IMR-90 (cell line): ENCODE measurements around the gene CCDC146. TPM values are rescaled to one million over a fixed set of nuclear protein-coding genes. Genes with fewer than 3 reads are reported as not detected.
"Not testable (repeated sequence)": the region's sequence is repeated elsewhere in the genome, so short reads cannot be mapped to it uniquely, and the experiment has no call there.

ENCODE experiments used
- ATAC-seq: fragments of 200-7000 bp; cut with Tn5 transposase; 2 replicates; pipeline ENCODE4 v1.9.1; 2020; ENCODE audit warnings: low read depth, mild to moderate bottlenecking, moderate library complexity
- BruUV-seq: library from RNA; stranded (reverse); fragments of 400-500 nt; replicated peaks from 2 replicates; lab custom pipeline; 2021; lab: Mats Ljungman, UMichigan
- CTCF ChIA-PET: fragments of 300-600 bp; formaldehyde crosslinking; extraction: SDS; loops from one replicate; lab custom pipeline; 2021; ENCODE audit warnings: antibody characterized with exemption; lab: Yijun Ruan, JAX
- POLR2A ChIA-PET: fragments of 300-600 bp; sonication (Branson Sonifier 250); formaldehyde crosslinking; loops from one replicate; lab custom pipeline; 2022; ENCODE audit warnings: antibody characterized with exemption; ENCODE audit not compliant: unreplicated experiment; lab: Charles Lee
- DNase-seq: peaks from one replicate; pipeline ENCODE4 v3.0.0; 2013
- H2AFZ ChIP-seq: replicated peaks from 2 replicates; pipeline ENCODE3; 2013; ENCODE audit warnings: low read length, mild to moderate bottlenecking; ENCODE audit not compliant: poor library complexity
- H2AK5ac ChIP-seq: 2 replicates; pipeline ENCODE4 v1.6.1; 2013; ENCODE audit warnings: low read depth, low read length, inconsistent platforms
- H2AK9ac ChIP-seq: replicated peaks from 2 replicates; pipeline ENCODE3; 2013; ENCODE audit warnings: mild to moderate bottlenecking, low read depth, low read length, moderate library complexity; ENCODE audit not compliant: poor library complexity
- H2BK120ac ChIP-seq: 2 replicates; pipeline ENCODE4 v1.6.1; 2013; ENCODE audit warnings: low read depth, low read length, inconsistent platforms
- H2BK15ac ChIP-seq: 3 replicates; pipeline ENCODE4 v1.6.1; 2013; ENCODE audit warnings: low read depth, low read length, inconsistent platforms
- H2BK20ac ChIP-seq: 2 replicates; pipeline ENCODE4 v1.6.1; 2013; ENCODE audit warnings: low read depth, mild to moderate bottlenecking, inconsistent platforms, low read length, moderate library complexity
- H2BK5ac ChIP-seq: 2 replicates; pipeline ENCODE4 v1.6.1; 2013; ENCODE audit warnings: mild to moderate bottlenecking, low read depth, low read length, inconsistent platforms; ENCODE audit not compliant: poor library complexity, severe bottlenecking
- H3K14ac ChIP-seq: replicated peaks from 2 replicates; pipeline ENCODE4 v1.6.1; 2013; ENCODE audit warnings: low read depth, low read length, inconsistent platforms
- H3K18ac ChIP-seq: 2 replicates; pipeline ENCODE4 v1.6.1; 2013; ENCODE audit warnings: low read depth, low read length, control low read depth
- H3K23ac ChIP-seq: 2 replicates; pipeline ENCODE4 v1.6.1; 2013; ENCODE audit warnings: low read depth, low read length, inconsistent platforms
- H3K27ac ChIP-seq: 2 replicates; pipeline ENCODE4 v1.5.1; 2013; ENCODE audit warnings: mild to moderate bottlenecking, control low read depth, low read length; ENCODE audit not compliant: insufficient read depth
- H3K27me3 ChIP-seq: 2 replicates; pipeline ENCODE4 v1.6.1; 2013; ENCODE audit warnings: low read length; ENCODE audit not compliant: control insufficient read depth, insufficient read depth
- H3K36me3 ChIP-seq: 2 replicates; pipeline ENCODE4 v1.6.1; 2013; ENCODE audit warnings: low read length, mixed read lengths; ENCODE audit not compliant: control insufficient read depth, insufficient read depth
- H3K4ac ChIP-seq: 2 replicates; pipeline ENCODE4 v1.6.1; 2013; ENCODE audit warnings: low read depth, low read length, inconsistent platforms
- H3K4me1 ChIP-seq: 2 replicates; pipeline ENCODE4 v1.6.1; 2013; ENCODE audit warnings: low read length, mixed read lengths; ENCODE audit not compliant: control insufficient read depth, insufficient read depth
- H3K4me2 ChIP-seq: 2 replicates; pipeline ENCODE4 v1.6.1; 2013; ENCODE audit warnings: low read depth, mild to moderate bottlenecking, control low read depth, low read length, moderate library complexity
- H3K4me3 ChIP-seq: 2 replicates; pipeline ENCODE4 v1.5.1; 2013; ENCODE audit warnings: low read depth, mild to moderate bottlenecking, control low read depth, low read length, moderate library complexity; ENCODE audit not compliant: insufficient read depth
- H3K56ac ChIP-seq: 2 replicates; pipeline ENCODE4 v1.6.1; 2013; ENCODE audit warnings: low read length, inconsistent platforms; ENCODE audit not compliant: insufficient read depth; ENCODE audit errors: extremely low read depth
- H3K79me1 ChIP-seq, 2 experiments: 2 replicates each; pipeline ENCODE4 v1.6.1; 2013; ENCODE audit warnings: low read length in 2 of 2, inconsistent platforms in 1 of 2, low read depth in 1 of 2
- H3K9ac ChIP-seq: 2 replicates; pipeline ENCODE4 v1.6.1; 2013; ENCODE audit warnings: low read depth, low read length, control low read depth
- H3K9me1 ChIP-seq: 2 replicates; pipeline ENCODE4 v1.6.1; 2013; ENCODE audit warnings: low read length, inconsistent platforms; ENCODE audit not compliant: insufficient read depth
- H3K9me3 ChIP-seq: 2 replicates; pipeline ENCODE4 v1.6.1; 2013; ENCODE audit warnings: low read length; ENCODE audit not compliant: control insufficient read depth, insufficient read depth
- H4K20me1 ChIP-seq: 2 replicates; pipeline ENCODE4 v1.6.1; 2013; ENCODE audit warnings: low read length, inconsistent platforms; ENCODE audit not compliant: insufficient read depth
- H4K5ac ChIP-seq: 2 replicates; pipeline ENCODE4 v1.6.1; 2013; ENCODE audit warnings: mild to moderate bottlenecking, low read depth, low read length, control low read depth
- H4K8ac ChIP-seq, 2 experiments: 2 replicates each; pipeline ENCODE4 v1.6.1; 2013; ENCODE audit warnings: low read depth in 2 of 2, low read length in 2 of 2, control low read depth in 1 of 2, inconsistent platforms in 1 of 2
- H4K91ac ChIP-seq: 2 replicates; pipeline ENCODE4 v1.6.1; 2013; ENCODE audit warnings: low read depth, low read length, inconsistent platforms; ENCODE audit not compliant: insufficient read depth
- RAD21 ChIP-seq: IDR thresholded peaks from 2 replicates; pipeline ENCODE4 v1.6.1; 2012; ENCODE audit warnings: low read length, improper control_type of control experiment
- SMC3 ChIP-seq: fragments of 150-350 bp; IDR thresholded peaks from 2 replicates; pipeline ENCODE4 v1.6.1; 2016; ENCODE audit warnings: low read depth, mild to moderate bottlenecking, antibody characterized with exemption, low read length, moderate library complexity
- WGBS, 2 experiments: methylation state at CpG; one replicate each; pipeline versions ENCODE4 v1.1.5 to v1.1.7; 2013; ENCODE audit warnings: missing lambda C conversion rate in 2 of 2; ENCODE audit not compliant: insufficient read length in 1 of 2; ENCODE audit errors: extremely low coverage in 2 of 2; 5-methylcytosine and 5-hydroxymethylcytosine counted together
- dilution Hi-C: fragments of 300-500 bp; cut with HindIII; formaldehyde crosslinking; loops from one replicate; pipeline ENCODE4 v1.14.3; 2018; ENCODE audit warnings: low sequenced_read_pairs; ENCODE audit not compliant: unreplicated experiment
- in situ Hi-C: fragments of 300-500 bp; cut with MboI; formaldehyde crosslinking; loops from 3 replicates; pipeline ENCODE4 v1.14.3; 2019; ENCODE audit warnings: low sequenced_read_pairs, inconsistent platforms, mixed read lengths
- intact Hi-C: fragments of 100-400 bp; cut with micrococcal nuclease; formaldehyde crosslinking; loops from 2 replicates; pipeline ENCODE4 v1.10.0; 2022
- polyA plus RNA-seq, 3 experiments: library from polyadenylated mRNA; depleted of rRNA; stranded (reverse); fragments of >200 nt; gene quantifications; 2 replicates each; pipeline ENCODE4 v1.2.3, GENCODE V29; 2012; ENCODE audit warnings: low replicate concordance in 1 of 3
- total RNA-seq: library from RNA; depleted of rRNA; stranded (reverse); fragments of >200 nt; gene quantifications from 2 replicates; pipeline ENCODE4 v1.2.3, GENCODE V29; 2012
- TF ChIP-seq, protein P1 (sequence below): conservative IDR thresholded peaks from 2 replicates; pipeline ENCODE4 v1.5.1; 2012; ENCODE audit warnings: mild to moderate bottlenecking, low read depth, low read length, improper control_type of control experiment

CCDC146 gene
- total and polyA plus RNA-seq, 2 of the 4 experiments (the other 2 are of a cell fraction) = 0.54 to 1.7 TPM

- H2AK9ac ChIP-seq, H3K27me3 ChIP-seq, H4K20me1 ChIP-seq, H2BK5ac ChIP-seq, H3K27ac ChIP-seq, H3K79me1 ChIP-seq, ATAC-seq, H3K14ac ChIP-seq, H4K91ac ChIP-seq, H3K9me3 ChIP-seq, in situ Hi-C loops, H3K4me3 ChIP-seq, H3K23ac ChIP-seq, H3K9ac ChIP-seq, H2AFZ ChIP-seq, H2AK5ac ChIP-seq, H3K36me3 ChIP-seq, H3K56ac ChIP-seq, H2BK15ac ChIP-seq, dilution Hi-C loops, H4K8ac ChIP-seq, H3K4me1 ChIP-seq, H3K4me2 ChIP-seq, H2BK120ac ChIP-seq, H2BK20ac ChIP-seq, intact Hi-C loops, H4K5ac ChIP-seq, POLR2A ChIA-PET, H3K4ac ChIP-seq, H3K9me1 ChIP-seq, H3K18ac ChIP-seq, BruUV-seq: not testable (repeated sequence)
- no CpG with 5 or more reads among the region's 2 CpGs for WGBS, 2 experiments
- DNase-seq = peak; percentile 27
- TF ChIP-seq RAD21 = peak; percentile 49
- TF ChIP-seq SMC3 = peak; percentile 38; the same call in 1 of the 2 replicates
- TF ChIP-seq, protein P1, sequence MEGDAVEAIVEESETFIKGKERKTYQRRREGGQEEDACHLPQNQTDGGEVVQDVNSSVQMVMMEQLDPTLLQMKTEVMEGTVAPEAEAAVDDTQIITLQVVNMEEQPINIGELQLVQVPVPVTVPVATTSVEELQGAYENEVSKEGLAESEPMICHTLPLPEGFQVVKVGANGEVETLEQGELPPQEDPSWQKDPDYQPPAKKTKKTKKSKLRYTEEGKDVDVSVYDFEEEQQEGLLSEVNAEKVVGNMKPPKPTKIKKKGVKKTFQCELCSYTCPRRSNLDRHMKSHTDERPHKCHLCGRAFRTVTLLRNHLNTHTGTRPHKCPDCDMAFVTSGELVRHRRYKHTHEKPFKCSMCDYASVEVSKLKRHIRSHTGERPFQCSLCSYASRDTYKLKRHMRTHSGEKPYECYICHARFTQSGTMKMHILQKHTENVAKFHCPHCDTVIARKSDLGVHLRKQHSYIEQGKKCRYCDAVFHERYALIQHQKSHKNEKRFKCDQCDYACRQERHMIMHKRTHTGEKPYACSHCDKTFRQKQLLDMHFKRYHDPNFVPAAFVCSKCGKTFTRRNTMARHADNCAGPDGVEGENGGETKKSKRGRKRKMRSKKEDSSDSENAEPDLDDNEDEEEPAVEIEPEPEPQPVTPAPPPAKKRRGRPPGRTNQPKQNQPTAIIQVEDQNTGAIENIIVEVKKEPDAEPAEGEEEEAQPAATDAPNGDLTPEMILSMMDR = peak; percentile 32; the same call in 1 of the 2 replicates
- CTCF ChIA-PET = interaction anchor here (0.6 kb wide), 1 partner anchor 58 kb away, joined by 3 read pairs; no protein-coding TSS in a partner anchor
These were observed 9.6 kb upstream of the CCDC146 start for GRCh38 chr7:77112719-77113306.
